ENCODE data around the gene PCDHGB4. TPM values are rescaled to one million over a fixed set of nuclear protein-coding genes. Genes with fewer than 3 reads are reported as not detected.
A peak's percentile ranks its signal among the peaks of the same experiment; 100 is the strongest.

PCDHGB4 gene
- total RNA-seq, 1 donor from 2014 or later = 3.6 TPM

DNA sequence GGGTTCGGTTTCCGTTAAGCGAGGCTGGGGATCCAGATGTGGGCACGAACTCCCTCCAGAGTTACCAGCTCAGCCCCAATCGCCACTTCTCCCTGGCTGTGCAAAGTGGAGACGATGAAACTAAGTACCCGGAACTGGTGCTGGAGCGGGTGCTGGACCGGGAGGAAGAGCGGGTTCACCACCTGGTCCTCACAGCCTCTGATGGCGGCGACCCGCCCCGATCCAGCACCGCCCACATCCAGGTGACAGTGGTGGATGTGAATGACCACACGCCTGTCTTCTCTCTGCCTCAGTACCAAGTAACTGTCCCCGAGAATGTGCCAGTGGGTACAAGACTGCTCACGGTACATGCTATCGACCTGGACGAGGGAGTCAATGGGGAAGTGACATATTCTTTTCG is 4.2 kb upstream of the PCDHGB4 start:
- intact Hi-C loops (cut with DNase I) = no loop called here
- H3K36me3 ChIP-seq = peaks cover 0 to 6% of the 10 kb centered on the region in 2 donors
- no peak for TF ChIP-seq CTCF (IDR thresholded peaks at IDR 0.05)
- no peaks in the 10 kb centered on the region for H3K27me3 ChIP-seq
- H3K27ac ChIP-seq = no peak overlapping the region
- peaks cover 81 to 96% of the 10 kb centered on the region in 2 donors for H3K9me3 ChIP-seq
- DNase-seq (ENCODE audit: low spot score in 2 of 2) = no peak
- H3K4me1 ChIP-seq = no peaks in the 10 kb centered on the region
- H3K4me3 ChIP-seq = no peak overlapping the region

DNA sequence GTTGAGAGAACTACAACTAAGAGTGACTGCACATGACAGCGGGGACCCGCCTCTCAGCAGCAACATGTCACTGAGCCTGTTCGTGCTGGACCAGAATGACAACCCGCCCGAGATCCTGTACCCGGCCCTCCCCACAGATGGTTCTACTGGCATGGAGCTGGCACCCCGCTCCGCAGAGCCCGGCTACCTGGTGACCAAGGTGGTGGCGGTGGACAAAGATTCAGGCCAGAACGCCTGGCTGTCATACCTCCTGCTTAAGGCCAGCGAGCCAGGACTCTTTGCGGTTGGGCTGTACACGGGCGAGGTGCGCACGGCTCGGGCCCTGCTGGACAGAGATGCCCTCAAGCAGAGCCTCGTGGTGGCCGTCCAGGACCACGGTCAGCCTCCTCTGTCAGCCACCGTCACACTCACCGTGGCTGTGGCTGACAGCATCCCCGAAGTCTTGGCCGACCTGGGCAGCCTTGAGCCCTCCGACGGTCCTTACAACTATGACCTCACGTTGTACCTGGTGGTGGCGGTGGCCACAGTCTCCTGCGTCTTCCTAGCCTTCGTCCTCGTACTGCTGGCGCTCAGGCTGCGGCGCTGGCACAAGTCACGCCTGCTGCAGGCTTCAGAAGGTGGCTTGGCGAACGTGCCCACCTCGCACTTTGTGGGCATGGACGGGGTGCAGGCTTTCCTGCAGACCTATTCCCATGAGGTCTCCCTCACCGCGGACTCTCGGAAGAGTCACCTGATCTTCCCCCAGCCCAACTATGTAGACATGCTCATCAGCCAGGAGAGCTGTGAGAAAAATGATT is 2.8 kb upstream of the PCDHGB4 start:
- no peak for TF ChIP-seq CTCF (IDR thresholded peaks at IDR 0.05)
- Histone ChIP-seq H3K4me3 (no peak overlapping the region), H3K27me3 (no peaks in the 10 kb centered on the region), H3K27ac (no peak overlapping the region), H3K36me3 (peaks cover 0 to 6% of the 10 kb centered on the region in 2 donors), H3K4me1 (no peaks in the 10 kb centered on the region), H3K9me3 (peaks cover 86 to 96% of the 10 kb centered on the region in 2 donors)
- no peak for DNase-seq (ENCODE audit: low spot score in 2 of 2)
- intact Hi-C loops (cut with DNase I) = no loop called here

DNA sequence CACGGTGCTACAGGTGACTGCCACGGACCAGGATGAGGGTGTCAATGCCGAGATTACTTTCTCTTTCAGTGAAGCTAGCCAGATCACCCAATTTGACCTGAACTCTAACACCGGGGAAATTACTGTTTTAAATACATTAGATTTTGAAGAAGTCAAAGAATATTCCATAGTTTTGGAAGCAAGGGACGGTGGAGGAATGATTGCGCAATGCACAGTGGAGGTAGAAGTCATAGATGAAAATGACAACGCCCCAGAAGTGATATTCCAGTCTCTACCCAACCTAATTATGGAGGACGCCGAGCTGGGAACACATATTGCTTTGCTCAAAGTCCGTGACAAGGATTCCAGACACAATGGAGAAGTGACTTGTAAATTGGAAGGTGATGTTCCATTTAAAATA is 1.2 kb downstream of the PCDHGB4 start:
- DNase-seq (ENCODE audit: low spot score in 2 of 2) = no peak
- Histone ChIP-seq H3K9me3 (peaks cover 83 to 97% of the 10 kb centered on the region in 2 donors), H3K27me3 (no peaks in the 10 kb centered on the region), H3K4me1 (no peaks in the 10 kb centered on the region), H3K27ac (no peak overlapping the region), H3K4me3 (peak overlapping the region in 1 of 2 donors; percentile 23), H3K36me3 (peaks cover 0 to 9% of the 10 kb centered on the region in 2 donors)
- intact Hi-C loops (cut with DNase I) = no loop called here
- no peak for TF ChIP-seq CTCF (IDR thresholded peaks at IDR 0.05)

- Histone ChIP-seq H3K36me3 (peaks cover 0 to 9% of the 10 kb centered on the region in 2 donors), H3K27ac (no peak overlapping the region), H3K4me3 (no peak overlapping the region), H3K9me3 (peaks cover 83 to 97% of the 10 kb centered on the region in 2 donors), H3K4me1 (no peaks in the 10 kb centered on the region), H3K27me3 (no peaks in the 10 kb centered on the region)
- intact Hi-C loops (cut with DNase I) = no loop called here
- DNase-seq (ENCODE audit: low spot score in 2 of 2) = no peak
- TF ChIP-seq CTCF (IDR thresholded peaks at IDR 0.05) = no peak
Measured at GRCh38 chr5:141389153-141390042, 1.9 kb downstream of the PCDHGB4 start.

GRCh38 chr5:141392429-141393198 is 5.1 kb downstream of the PCDHGB4 start, which contains the start of gene PCDHGA8:
TSS of gene PCDHGA8 (plus strand) at chr5:141392633. CDS start at chr5:141392814, 181 bp downstream.
- TF ChIP-seq CTCF (IDR thresholded peaks at IDR 0.05) = no peak
- Histone ChIP-seq H3K36me3 (peaks cover 0 to 9% of the 10 kb centered on the region in 2 donors), H3K9me3 (peaks cover 78 to 97% of the 10 kb centered on the region in 2 donors), H3K27ac (no peak within 1 kb of the TSS), H3K4me1 (no peaks in the 10 kb centered on the region), H3K4me3 (no peak within 1 kb of the TSS), H3K27me3 (no peaks in the 10 kb centered on the region)
- DNase-seq (ENCODE audit: low spot score in 2 of 2) = no peak
- intact Hi-C loops (cut with DNase I) = no loop called here
